Duodenal mucosa (tissue), 2 donors: ENCODE data around the gene PON3.

ENCODE experiments used
- H3K27ac ChIP-seq: one replicate; pipeline ENCODE4 v1.7.0; 2013; ENCODE audit warnings: low read depth, low read length
- H3K27me3 ChIP-seq, 2 donors: one replicate each; pipeline ENCODE4 v1.7.0; 2013; ENCODE audit warnings: low read length in 2 of 2, control low read depth in 1 of 2; ENCODE audit not compliant: insufficient read depth in 2 of 2, control insufficient read depth in 1 of 2
- H3K36me3 ChIP-seq, 2 donors: one replicate each; pipeline ENCODE4 v1.7.0; 2013; ENCODE audit warnings: low read length in 2 of 2, control low read depth in 1 of 2; ENCODE audit not compliant: insufficient read depth in 2 of 2, control insufficient read depth in 1 of 2
- H3K4me1 ChIP-seq, 2 donors: one replicate each; pipeline ENCODE4 v1.7.0; 2013; ENCODE audit warnings: low read length in 2 of 2, control low read depth in 1 of 2; ENCODE audit not compliant: insufficient read depth in 2 of 2, control insufficient read depth in 1 of 2
- H3K4me3 ChIP-seq, 2 donors: one replicate each; pipeline ENCODE4 v1.7.0; 2013; ENCODE audit warnings: low read length in 2 of 2, low read depth in 1 of 2
- H3K9ac ChIP-seq, 2 donors: one replicate each; pipeline ENCODE4 v1.7.0; 2013; ENCODE audit warnings: low read length in 2 of 2, low read depth in 1 of 2
- H3K9me3 ChIP-seq, 2 donors: one replicate each; pipeline ENCODE4 v1.7.0; 2013; ENCODE audit warnings: low read length in 2 of 2, control low read depth in 1 of 2; ENCODE audit not compliant: control insufficient read depth in 1 of 2

Gene PON3

GRCh38 chr7:95316588-95316987 is 79.6 kb downstream of the PON3 start:
- Histone ChIP-seq H3K36me3 (no peaks in the 10 kb centered on the region), H3K4me3 (no peak overlapping the region), H3K27me3 (no peaks in the 10 kb centered on the region), H3K9ac (no peak overlapping the region), H3K9me3 (no peaks in the 10 kb centered on the region), H3K27ac (no peak overlapping the region), H3K4me1 (no peaks in the 10 kb centered on the region)

- H3K4me1 ChIP-seq, result no peaks in the 10 kb centered on the region
- H3K36me3 ChIP-seq, result no peaks in the 10 kb centered on the region
- H3K9me3 ChIP-seq, result no peaks in the 10 kb centered on the region
- H3K9ac ChIP-seq, result no peak overlapping the region
- no peak overlapping the region for H3K27ac ChIP-seq
- no peak overlapping the region for H3K4me3 ChIP-seq
- H3K27me3 ChIP-seq, result no peaks in the 10 kb centered on the region
These were observed 83.6 kb downstream of the PON3 start for GRCh38 chr7:95312561-95312960.

GRCh38 chr7:95311389-95311788 is 84.8 kb downstream of the PON3 start:
- no peaks in the 10 kb centered on the region for H3K36me3 ChIP-seq

GRCh38 chr7:95309951-95310350 is 86.2 kb downstream of the PON3 start:
- H3K27me3 ChIP-seq, result no peaks in the 10 kb centered on the region
- H3K36me3 ChIP-seq, result no peaks in the 10 kb centered on the region
- no peak overlapping the region for H3K27ac ChIP-seq
- no peaks in the 10 kb centered on the region for H3K4me1 ChIP-seq
- no peak overlapping the region for H3K9ac ChIP-seq
- H3K9me3 ChIP-seq, result no peaks in the 10 kb centered on the region
- H3K4me3 ChIP-seq, result no peak overlapping the region

More at GRCh38 chr7:95311389-95311788, 84.8 kb downstream of the PON3 start:
- Histone ChIP-seq H3K27me3 (no peaks in the 10 kb centered on the region), H3K9me3 (no peaks in the 10 kb centered on the region), H3K4me1 (no peaks in the 10 kb centered on the region), H3K4me3 (no peak overlapping the region), H3K9ac (no peak overlapping the region), H3K27ac (no peak overlapping the region)
